Common myeloid progenitor, CD34-positive (primary cell): ENCODE results near the gene CEP135.

Experiments
- CTCF ChIA-PET: fragments of 350-600 bp; sonication (Branson Sonifier 250); formaldehyde crosslinking; loops from one replicate; lab custom pipeline; 2021; ENCODE audit warnings: antibody characterized with exemption; lab: Charles Lee
- POLR2A ChIA-PET: fragments of 350-600 bp; sonication (Branson Sonifier 250); formaldehyde crosslinking; loops from one replicate; lab custom pipeline; 2021; ENCODE audit warnings: antibody characterized with exemption; lab: Charles Lee
- DNase-seq, 3 donors: peaks; one replicate each; pipeline versions ENCODE4 v3.0.0 to v3.0.0-alpha.2; 2013
- H3K27ac ChIP-seq, 2 experiments: 1 replicate in 1 of 2; 2 replicates in 1 of 2; pipeline ENCODE4 v1.7.0; 2013; ENCODE audit warnings: inconsistent platforms in 2 of 2, low read length in 2 of 2, mild to moderate bottlenecking in 2 of 2, low read depth in 1 of 2, moderate library complexity in 1 of 2; ENCODE audit not compliant: severe bottlenecking in 2 of 2, insufficient read depth in 1 of 2, poor library complexity in 1 of 2
- H3K27me3 ChIP-seq, 5 experiments: replicated peaks in 2 of 5; 1 replicate in 3 of 5; 2 replicates in 2 of 5; pipeline versions ENCODE4 v1.6.1 to v1.7.0; 2013; ENCODE audit warnings: low read length in 4 of 5, mild to moderate bottlenecking in 2 of 5, moderate library complexity in 2 of 5, inconsistent platforms in 1 of 5; ENCODE audit not compliant: insufficient read depth in 5 of 5, control insufficient read depth in 4 of 5
- H3K36me3 ChIP-seq, 4 experiments: 1 replicate in 2 of 4; 2 replicates in 2 of 4; pipeline versions ENCODE4 v1.6.1 to v1.7.0; 2013; ENCODE audit warnings: low read length in 3 of 4, control low read depth in 1 of 4, mild to moderate bottlenecking in 1 of 4; ENCODE audit not compliant: control insufficient read depth in 4 of 4, insufficient read depth in 4 of 4
- H3K4me1 ChIP-seq, 4 experiments: 1 replicate in 3 of 4; 2 replicates in 1 of 4; pipeline versions ENCODE4 v1.6.1 to v1.7.1; 2013; ENCODE audit warnings: low read length in 3 of 4, mild to moderate bottlenecking in 3 of 4, control low read depth in 1 of 4, inconsistent platforms in 1 of 4, moderate library complexity in 1 of 4; ENCODE audit not compliant: control insufficient read depth in 4 of 4, insufficient read depth in 4 of 4; ENCODE audit errors: control extremely low read depth in 1 of 4
- H3K4me3 ChIP-seq, 7 experiments: 1 replicate in 4 of 7; 2 replicates in 3 of 7; pipeline versions ENCODE4 v1.5.1 to v1.7.0; 2013; ENCODE audit warnings: mild to moderate bottlenecking in 7 of 7, low read length in 6 of 7, moderate library complexity in 6 of 7, inconsistent platforms in 2 of 7, low read depth in 2 of 7, control low read depth in 1 of 7; ENCODE audit not compliant: insufficient read depth in 4 of 7, control insufficient read depth in 1 of 7; ENCODE audit errors: extremely low read depth in 1 of 7
- H3K9me3 ChIP-seq, 5 experiments: 1 replicate in 4 of 5; 2 replicates in 1 of 5; pipeline versions ENCODE4 v1.6.1 to v1.7.1; 2013; ENCODE audit warnings: low read length in 4 of 5, mild to moderate bottlenecking in 2 of 5, inconsistent platforms in 1 of 5, low read depth in 1 of 5, moderate library complexity in 1 of 5; ENCODE audit not compliant: control insufficient read depth in 4 of 5, insufficient read depth in 2 of 5; ENCODE audit errors: control extremely low read depth in 1 of 5
- WGBS: methylation state at CpG from one replicate; pipeline ENCODE4 v1.1.5; 2013; ENCODE audit not compliant: insufficient coverage; 5-methylcytosine and 5-hydroxymethylcytosine counted together

The CEP135 gene

DNA sequence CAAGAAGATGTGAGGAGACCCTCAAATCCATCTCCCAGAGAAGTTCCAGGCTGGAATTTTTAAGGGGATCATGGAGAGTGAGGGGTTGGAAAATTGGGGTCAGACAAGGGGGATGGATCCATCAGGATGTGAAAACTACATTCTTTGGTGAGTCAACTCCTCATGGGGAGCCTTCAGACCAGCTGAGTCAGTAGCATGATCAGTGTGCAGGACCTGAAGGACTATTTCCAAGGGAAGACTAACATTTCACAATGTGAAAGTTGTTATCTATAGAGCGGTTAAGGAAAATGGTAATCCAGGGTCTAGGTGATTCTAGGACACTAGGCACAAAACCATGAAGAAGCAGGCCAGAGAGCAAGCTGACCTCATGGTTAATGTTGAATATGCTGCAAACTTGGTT, 38.6 kb upstream of the CEP135 start:
- H3K9me3 ChIP-seq: no peaks in the 10 kb centered on the region
- ChIA-PET CTCF (no interaction called here), POLR2A (no interaction called here)
- H3K4me3 ChIP-seq: no peak overlapping the region
- peaks cover 3 to 12% (median 6%) of the 10 kb centered on the region in 4 experiments for H3K36me3 ChIP-seq
- 83% methylated on average over 1 of the region's 1 CpG for WGBS
- H3K27ac ChIP-seq: no peak overlapping the region
- H3K4me1 ChIP-seq: peaks cover 0 to 2% (median 0%) of the 10 kb centered on the region in 4 experiments
- H3K27me3 ChIP-seq: no peaks in the 10 kb centered on the region
- no peak for DNase-seq

DNA sequence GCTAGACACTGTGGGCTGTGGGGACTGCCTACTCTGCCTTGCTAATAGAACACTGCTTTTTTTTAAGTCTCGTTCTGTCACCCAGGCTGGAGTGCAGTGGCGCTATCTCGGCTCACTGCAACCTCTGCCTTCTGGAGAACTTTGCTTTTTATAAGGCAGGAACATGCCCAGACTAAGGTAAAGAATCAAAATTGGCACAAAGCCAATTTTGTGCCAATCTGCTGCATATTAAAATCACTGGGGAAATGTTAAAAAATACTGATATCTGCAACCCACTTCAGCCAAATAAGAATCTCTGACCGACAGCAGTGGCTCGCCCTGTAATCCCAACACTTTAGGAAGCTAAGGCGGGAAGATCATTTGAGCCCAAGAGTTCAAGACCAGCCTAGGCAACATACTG, 36.5 kb upstream of the CEP135 start:
- Histone ChIP-seq H3K9me3 (no peaks in the 10 kb centered on the region), H3K4me3 (no peak overlapping the region), H3K27me3 (no peaks in the 10 kb centered on the region), H3K27ac (no peak overlapping the region), H3K4me1 (no peaks in the 10 kb centered on the region), H3K36me3 (no peaks in the 10 kb centered on the region)
- WGBS: 99% methylated on average over 6 of the region's 6 CpGs
- DNase-seq: no peak
- POLR2A ChIA-PET: no interaction called here
- CTCF ChIA-PET: interaction anchor here (0.6 kb wide), 1 partner anchor 44 kb away, joined by 3 read pairs; no protein-coding TSS in a partner anchor

- no peak overlapping the region for H3K4me3 ChIP-seq
- H3K27me3 ChIP-seq: no peaks in the 10 kb centered on the region
- POLR2A ChIA-PET: interaction anchor here (0.6 kb wide), 1 partner anchor 324 kb away, joined by 4 read pairs; no protein-coding TSS in a partner anchor
- H3K36me3 ChIP-seq: no peaks in the 10 kb centered on the region
- DNase-seq: no peak
- no peak overlapping the region for H3K27ac ChIP-seq
- H3K9me3 ChIP-seq: no peaks in the 10 kb centered on the region
- H3K4me1 ChIP-seq: peaks cover 0 to 13% (median 4%) of the 10 kb centered on the region in 4 experiments
- 86% methylated on average over 4 of the region's 5 CpGs for WGBS
- CTCF ChIA-PET: interaction anchor here (0.6 to 1.4 kb wide), 3 partner anchors 10 to 27 kb away, joined by 3 to 4 read pairs (median 3); no protein-coding TSS in a partner anchor
These were observed 28.2 kb upstream of the CEP135 start for GRCh38 chr4:55920571-55920970.

DNA sequence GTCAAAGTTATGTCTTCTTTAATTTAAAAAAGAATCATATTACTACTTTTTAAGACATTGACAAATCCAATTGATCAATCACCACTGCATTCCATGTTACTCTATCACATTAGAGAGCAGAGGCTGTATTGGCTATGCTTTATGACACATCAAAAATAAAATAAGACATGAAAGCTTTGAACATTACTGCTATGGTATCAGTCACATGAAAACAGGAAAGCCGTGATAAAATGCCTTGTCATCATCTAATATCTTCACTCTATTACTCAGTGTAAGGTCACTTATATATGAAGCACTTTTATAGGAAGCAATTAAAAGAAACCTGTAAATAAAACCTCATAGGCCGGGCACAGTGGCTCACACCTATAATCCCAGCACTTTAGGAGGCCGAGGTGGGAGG, 27.7 kb upstream of the CEP135 start:
- ChIA-PET POLR2A (no interaction called here), CTCF (interaction anchor here (0.6 to 1.6 kb wide), 4 partner anchors 10 to 85 kb away, joined by 3 to 4 read pairs (median 4); no protein-coding TSS in a partner anchor)
- Histone ChIP-seq H3K9me3 (no peaks in the 10 kb centered on the region), H3K27me3 (no peaks in the 10 kb centered on the region), H3K4me1 (peaks cover 0 to 13% (median 4%) of the 10 kb centered on the region in 4 experiments), H3K36me3 (no peaks in the 10 kb centered on the region), H3K27ac (no peak overlapping the region), H3K4me3 (peak overlapping the region in 1 of 7 experiments; percentile 3)
- peak; percentile 14 to 75 (median 62) for DNase-seq
- WGBS: 100% methylated on average over 1 of the region's 3 CpGs

- CTCF ChIA-PET: no interaction called here
- H3K4me1 ChIP-seq: peaks cover 4 to 22% (median 8%) of the 10 kb centered on the region in 4 experiments
- POLR2A ChIA-PET: no interaction called here
- no peak overlapping the region for H3K4me3 ChIP-seq
- DNase-seq: no peak
- no peaks in the 10 kb centered on the region for H3K27me3 ChIP-seq
- H3K27ac ChIP-seq: no peak overlapping the region
- 96% methylated on average over 3 of the region's 4 CpGs for WGBS
- no peaks in the 10 kb centered on the region for H3K36me3 ChIP-seq
- peaks cover 0 to 5% (median 0%) of the 10 kb centered on the region in 5 experiments for H3K9me3 ChIP-seq
These were observed 23.5 kb upstream of the CEP135 start for GRCh38 chr4:55925241-55925640.

- Histone ChIP-seq H3K9me3 (peaks cover 0 to 5% (median 0%) of the 10 kb centered on the region in 5 experiments), H3K4me1 (peaks cover 8 to 23% (median 13%) of the 10 kb centered on the region in 4 experiments), H3K27ac (no peak overlapping the region), H3K27me3 (no peaks in the 10 kb centered on the region), H3K36me3 (no peaks in the 10 kb centered on the region), H3K4me3 (no peak overlapping the region)
- no peak for DNase-seq
- ChIA-PET POLR2A (no interaction called here), CTCF (interaction anchor here (1.0 kb wide), 1 partner anchor 12 kb away, joined by 4 read pairs; no protein-coding TSS in a partner anchor)
These were observed 22.1 kb upstream of the CEP135 start for GRCh38 chr4:55926610-55927009.

DNA sequence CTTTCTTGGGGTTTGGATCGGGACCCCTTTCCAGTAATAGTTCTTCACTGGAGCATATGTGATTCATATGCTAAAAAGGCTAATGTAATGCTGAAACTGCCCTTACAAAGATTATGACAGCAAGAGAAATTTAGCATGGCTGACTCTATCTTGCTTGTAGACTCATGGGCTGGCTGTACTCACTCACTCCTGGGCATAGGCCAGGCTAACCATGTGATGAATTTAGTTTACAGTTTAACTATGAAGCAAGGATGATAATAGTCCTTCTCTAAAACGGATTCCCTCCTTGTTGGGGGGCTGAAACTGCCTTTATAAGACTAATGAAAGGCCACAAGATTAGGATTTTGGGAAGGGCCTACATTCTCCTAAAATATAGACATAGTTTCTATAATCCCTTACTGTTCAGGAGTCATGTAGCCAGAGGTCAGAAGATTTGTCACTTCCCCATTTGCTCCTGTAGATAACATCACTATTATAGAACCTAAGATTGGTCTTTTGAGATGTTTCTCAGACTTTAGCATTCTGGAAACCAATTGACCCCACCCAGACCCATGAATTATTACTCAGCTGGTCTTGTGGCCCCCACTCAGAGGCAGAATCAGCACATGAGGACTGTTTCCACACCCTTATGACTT, 20.8 kb upstream of the CEP135 start:
- peaks cover 9 to 26% (median 15%) of the 10 kb centered on the region in 4 experiments for H3K4me1 ChIP-seq
- H3K9me3 ChIP-seq: peaks cover 0 to 5% (median 0%) of the 10 kb centered on the region in 5 experiments
- no peak overlapping the region for H3K4me3 ChIP-seq
- peak in 2 of 3 donors; percentile 19 to 35 for DNase-seq
- POLR2A ChIA-PET: no interaction called here
- H3K36me3 ChIP-seq: no peaks in the 10 kb centered on the region
- CTCF ChIA-PET: interaction anchor here (3.3 kb wide), 1 partner anchor 20 kb away, joined by 17 read pairs; the partner anchor contains the start of gene CEP135
- WGBS: 80% methylated on average over 1 of the region's 2 CpGs
- no peak overlapping the region for H3K27ac ChIP-seq
- no peaks in the 10 kb centered on the region for H3K27me3 ChIP-seq
